Fibroblast of gingiva (primary cell): Measurements from ENCODE around the gene GUSB.
"Not testable (repeated sequence)": the region's sequence is repeated elsewhere in the genome, so short reads cannot be mapped to it uniquely, and the experiment has no call there.

Experiments
- DNase-seq: peaks from one replicate; pipeline ENCODE4 v3.0.0-alpha.2; 2011; ENCODE audit warnings: low read depth

Gene GUSB

GRCh38 chr7:65981965-65982792, at the start of gene GUSB:
GUSB (minus strand) TSS chr7:65982213; CDS start chr7:65982183, 30 bp downstream.
- peak; percentile 85 for DNase-seq

- DNase-seq = not testable (repeated sequence)
These were observed 46.3 kb upstream of the GUSB start for GRCh38 chr7:66028342-66028741.

- DNase-seq = peak; percentile 12
These were observed 34.1 kb upstream of the GUSB start for GRCh38 chr7:66016131-66016461.

- no peak for DNase-seq
These were observed 33.6 kb upstream of the GUSB start for GRCh38 chr7:66015440-66016130.

GRCh38 chr7:66013938-66014337, 31.9 kb upstream of the GUSB start:
- DNase-seq = peak; percentile 55

GRCh38 chr7:66007232-66007631, 25.2 kb upstream of the GUSB start:
- DNase-seq = no peak

- DNase-seq = not testable (repeated sequence)
These were observed 23.2 kb upstream of the GUSB start for GRCh38 chr7:66005115-66005671.

GRCh38 chr7:66000823-66001417, 18.9 kb upstream of the GUSB start:
- DNase-seq = not testable (repeated sequence)

- DNase-seq = not testable (repeated sequence)
These were observed 13.0 kb upstream of the GUSB start for GRCh38 chr7:65994984-65995383.

- DNase-seq = no peak
These were observed 10.5 kb upstream of the GUSB start for GRCh38 chr7:65992526-65992925.

- not testable (repeated sequence) for DNase-seq
These were observed 9.8 kb upstream of the GUSB start for GRCh38 chr7:65991829-65992228.

GRCh38 chr7:65989694-65990080, 7.7 kb upstream of the GUSB start:
- DNase-seq = no peak

- not testable (repeated sequence) for DNase-seq
These were observed 6.5 kb upstream of the GUSB start for GRCh38 chr7:65988503-65988902.

- DNase-seq = no peak
These were observed 6.1 kb upstream of the GUSB start for GRCh38 chr7:65988084-65988483.

GRCh38 chr7:65983965-65984658, 2.1 kb upstream of the GUSB start:
- no peak for DNase-seq

GRCh38 chr7:65980478-65981250, 1.3 kb downstream of the GUSB start:
- DNase-seq = no peak

- no peak for DNase-seq
These were observed 2.2 kb downstream of the GUSB start for GRCh38 chr7:65979583-65980477.

- DNase-seq = no peak
These were observed 3.0 kb downstream of the GUSB start for GRCh38 chr7:65978891-65979582.

GRCh38 chr7:65976659-65977196, 5.3 kb downstream of the GUSB start:
- no peak for DNase-seq
